Neural cell (in vitro differentiated cells): ENCODE results near the gene KIAA0513.

ENCODE experiments used
- CTCF ChIP-seq: fragments of 450-650 bp; IDR thresholded peaks from 2 replicates; pipeline ENCODE4 v1.5.1; 2014; ENCODE audit warnings: antibody characterized with exemption, mild to moderate bottlenecking, moderate library complexity; ENCODE audit not compliant: poor library complexity, severe bottlenecking
- POLR2AphosphoS5 ChIP-seq: IDR thresholded peaks from 2 replicates; pipeline ENCODE4 v1.6.1; 2012
- TAF1 ChIP-seq: IDR thresholded peaks from 2 replicates; pipeline ENCODE4 v1.6.1; 2012; ENCODE audit warnings: low read depth

GRCh38 chr16:85139881-85140339 lies 112.3 kb downstream of the KIAA0513 start:
- TF ChIP-seq POLR2AphosphoS5 (no peak), CTCF (no peak), TAF1 (no peak)
